GM18907 (cell line): Measurements from ENCODE around the gene DCLK2.

Source experiments
- ATAC-seq: cut with Tn5 transposase; IDR thresholded peaks from one replicate; pipeline ENCODE4 v1.9.1; 2021; ENCODE audit warnings: mild to moderate bottlenecking, moderate library complexity; ENCODE audit not compliant: unreplicated experiment

The DCLK2 gene

GRCh38 chr4:150115851-150116250 lies 37.6 kb downstream of the DCLK2 start:
- ATAC-seq = no peak

DNA sequence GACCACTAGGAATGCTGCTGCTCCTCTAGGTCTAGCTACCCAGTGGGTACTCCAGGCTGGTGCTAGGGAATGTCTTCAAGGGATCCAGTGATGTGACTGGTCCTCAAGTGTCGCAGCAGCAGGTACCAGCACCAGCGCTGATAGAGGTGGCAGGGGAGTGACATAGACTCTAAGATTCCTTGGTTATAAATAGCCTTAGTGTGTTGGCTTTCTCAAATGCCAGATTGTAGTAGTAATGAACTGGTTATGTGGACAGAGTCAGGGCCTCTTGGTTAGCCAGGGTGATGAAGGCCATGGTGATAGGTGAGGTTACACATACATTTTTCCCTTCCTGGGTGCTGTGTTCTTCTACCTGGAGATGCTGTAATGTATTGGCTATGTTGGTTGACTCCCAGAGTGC lies 38.3 kb downstream of the DCLK2 start:
- ATAC-seq = no peak

DNA sequence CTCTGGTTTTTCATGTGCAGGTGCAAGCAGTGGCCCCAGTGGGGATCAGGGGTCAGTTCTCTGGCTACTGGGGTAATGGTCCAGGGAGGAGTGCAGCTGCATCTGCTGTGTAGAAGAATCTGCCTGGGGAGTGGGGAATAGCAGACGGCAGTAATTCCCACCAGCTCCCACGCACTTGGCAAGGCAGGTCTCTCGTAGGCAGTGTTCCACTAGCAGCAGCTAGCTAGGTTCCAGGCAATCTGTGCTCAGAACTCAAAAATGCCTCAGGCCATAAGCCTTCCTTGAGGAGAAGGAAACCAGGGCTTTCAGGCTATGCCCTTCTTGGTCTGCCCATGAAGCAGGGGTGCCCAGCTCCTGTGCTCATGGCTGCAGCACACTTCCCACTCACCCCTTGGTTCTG lies 38.8 kb downstream of the DCLK2 start:
- ATAC-seq = no peak

DNA sequence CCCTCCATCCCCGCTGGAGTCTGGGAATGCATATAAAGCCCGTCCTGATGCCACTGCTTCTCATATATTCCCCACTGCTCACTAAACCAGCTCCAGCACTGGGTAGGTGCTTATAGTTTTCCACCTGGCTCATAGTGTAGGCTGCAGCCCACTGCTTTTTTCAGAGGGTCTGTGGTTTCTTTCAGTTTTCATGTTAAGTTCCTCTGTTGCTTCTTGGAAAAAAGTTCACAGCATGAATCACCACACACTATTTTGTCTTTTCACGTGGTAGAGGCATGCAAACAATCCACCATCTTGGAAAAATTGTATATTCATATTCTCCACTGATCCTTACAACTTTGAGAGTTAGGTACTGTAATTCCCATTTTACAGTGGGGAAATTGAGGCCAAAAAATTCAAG lies 39.4 kb downstream of the DCLK2 start:
- ATAC-seq = no peak

- ATAC-seq = no peak
Measured at GRCh38 chr4:150119492-150119891, 41.2 kb downstream of the DCLK2 start.

- ATAC-seq = no peak
Measured at GRCh38 chr4:150123087-150123486, 44.8 kb downstream of the DCLK2 start.

DNA sequence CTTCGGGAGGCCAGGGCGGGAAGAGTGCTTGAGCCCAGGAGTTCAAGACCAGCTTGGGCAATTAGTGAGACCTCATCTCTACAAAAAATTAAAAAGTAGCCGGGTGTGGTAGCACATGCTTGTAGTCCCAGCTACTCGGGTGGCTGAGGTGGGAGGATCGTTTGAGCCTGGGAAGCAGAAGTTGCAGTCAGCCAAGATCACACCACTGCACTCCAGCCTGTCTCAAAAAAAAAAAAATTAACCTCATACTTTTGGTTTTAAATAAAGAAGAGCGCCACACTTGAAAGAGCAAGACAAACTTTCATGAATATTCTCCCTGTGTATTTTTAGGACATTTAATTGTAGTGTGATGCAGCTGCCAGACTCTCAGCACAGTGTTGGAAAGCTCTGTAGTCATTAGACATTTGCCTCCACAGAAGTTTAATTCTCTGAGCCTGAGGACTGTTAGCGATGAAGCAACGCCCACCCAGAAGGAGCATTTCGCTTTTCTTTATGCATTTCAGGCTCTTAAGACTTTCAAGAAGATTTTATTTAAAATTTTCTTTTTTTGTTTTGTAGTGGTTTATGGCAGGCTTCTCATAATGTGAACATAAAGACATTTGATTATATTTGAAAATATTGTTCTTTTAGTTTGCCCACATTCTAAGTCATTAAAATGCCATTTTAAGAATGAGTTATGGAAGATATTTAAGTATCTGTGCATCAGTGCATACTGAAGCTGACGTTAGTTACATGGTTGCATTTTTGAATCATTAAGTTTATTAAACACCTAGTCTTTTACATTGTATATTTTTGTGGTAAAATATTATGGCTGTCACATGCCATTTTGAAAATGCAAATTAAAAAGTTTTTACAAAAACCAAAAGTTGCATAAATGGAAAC lies 45.8 kb downstream of the DCLK2 start:
- ATAC-seq = no peak

DNA sequence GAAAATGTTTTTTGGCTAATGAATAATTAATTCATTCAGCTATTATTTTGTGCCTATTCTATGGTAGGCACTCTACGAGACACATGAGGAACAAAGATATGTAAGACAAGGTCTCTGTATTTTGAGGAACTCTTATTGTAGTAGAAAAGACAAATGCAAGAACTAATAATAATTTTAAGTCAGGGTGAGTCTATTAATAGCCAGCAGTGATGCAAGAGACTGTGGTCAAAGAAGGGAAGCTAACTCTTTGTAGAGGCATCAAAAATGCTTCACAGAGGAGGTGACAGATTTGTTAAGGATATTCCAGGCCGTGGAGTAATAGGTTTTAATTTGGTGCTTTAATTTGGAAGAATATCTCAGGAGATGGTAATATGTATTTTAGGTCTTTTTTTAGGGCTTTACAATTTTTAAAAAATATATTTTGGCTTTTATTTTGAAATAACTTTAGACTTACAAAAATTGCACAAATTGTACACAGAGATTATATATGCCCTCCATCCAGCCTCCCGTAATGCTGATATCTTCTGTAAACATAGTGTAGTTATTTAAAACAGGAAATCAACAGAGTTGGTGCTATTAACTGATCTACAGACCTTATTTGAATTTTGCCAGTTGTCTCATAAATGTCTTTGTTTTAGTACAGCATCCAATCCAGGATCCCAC lies 48.1 kb downstream of the DCLK2 start:
- ATAC-seq = peak; percentile 50

DNA sequence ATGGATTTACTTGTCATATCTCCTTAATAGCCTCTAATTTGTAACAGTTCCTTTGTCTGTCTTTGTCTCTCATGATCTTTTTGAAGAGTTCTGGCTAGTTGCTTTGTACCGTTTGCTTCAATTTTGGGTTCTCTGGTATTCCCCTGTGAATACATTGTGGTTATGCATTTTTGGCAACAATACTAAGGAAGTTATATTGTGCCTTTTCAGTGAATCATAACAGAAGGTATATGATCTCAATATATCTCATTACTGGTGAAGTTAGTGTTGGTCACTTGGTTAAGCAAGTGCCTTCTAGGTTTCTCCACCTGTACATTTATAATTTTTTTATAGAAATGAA lies 48.6 kb downstream of the DCLK2 start:
- peak; percentile 73 for ATAC-seq

GRCh38 chr4:150127757-150128156 lies 49.5 kb downstream of the DCLK2 start:
- no peak for ATAC-seq

- no peak for ATAC-seq
Measured at GRCh38 chr4:150130933-150131332, 52.7 kb downstream of the DCLK2 start.

DNA sequence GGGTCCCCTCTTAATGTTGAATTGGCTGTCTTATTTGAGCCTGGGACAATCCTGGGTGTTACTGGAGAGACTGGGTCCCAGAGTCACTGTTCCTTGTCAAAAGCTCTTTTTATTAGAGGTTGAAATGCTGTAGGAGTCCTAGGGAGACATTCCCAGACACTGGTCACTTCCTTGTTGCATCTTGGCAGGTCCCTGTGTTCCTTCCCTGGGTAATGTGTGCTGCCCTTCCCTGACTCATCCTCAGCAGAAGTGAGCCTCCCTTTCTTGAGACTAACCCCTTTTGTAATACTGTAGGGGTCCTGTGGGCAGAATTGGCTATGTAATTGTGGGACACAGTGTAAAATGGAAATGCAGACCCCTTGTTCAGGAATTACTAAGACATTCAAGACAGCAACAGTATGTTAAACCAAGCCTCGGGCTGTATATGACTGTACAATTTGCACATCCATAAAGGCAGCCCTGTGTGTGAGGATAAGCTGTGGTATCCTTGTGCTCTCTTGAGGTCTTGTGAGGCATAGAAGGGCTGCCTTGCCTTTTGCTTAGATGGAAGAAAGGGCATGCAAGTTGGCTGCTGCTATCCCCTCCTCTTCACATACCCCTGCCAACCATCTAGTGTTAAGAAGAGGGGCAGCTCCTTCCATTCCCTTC lies 53.5 kb downstream of the DCLK2 start:
- no peak for ATAC-seq

DNA sequence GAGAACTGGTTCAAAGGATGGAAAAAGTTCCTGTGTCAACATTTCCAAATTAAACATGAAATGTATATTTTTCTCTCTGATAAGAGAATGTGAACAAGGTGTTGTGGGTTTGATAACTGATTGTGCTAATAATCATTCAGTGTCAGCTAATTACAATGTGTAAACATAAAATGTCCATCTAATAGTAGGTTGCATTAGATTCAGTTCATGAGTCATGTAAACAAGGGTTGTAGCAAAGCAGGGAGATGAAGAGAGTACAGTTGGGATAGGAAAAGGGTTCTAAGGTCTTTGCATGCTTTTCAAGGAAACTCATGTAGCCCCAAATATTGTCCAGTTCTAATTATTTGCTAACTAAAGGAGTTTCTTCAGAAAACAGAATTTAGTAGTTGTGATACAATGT lies 55.4 kb downstream of the DCLK2 start:
- ATAC-seq = no peak

- no peak for ATAC-seq
Measured at GRCh38 chr4:150135134-150135772, 57.0 kb downstream of the DCLK2 start.

GRCh38 chr4:150136036-150136435 lies 57.8 kb downstream of the DCLK2 start:
- no peak for ATAC-seq

DNA sequence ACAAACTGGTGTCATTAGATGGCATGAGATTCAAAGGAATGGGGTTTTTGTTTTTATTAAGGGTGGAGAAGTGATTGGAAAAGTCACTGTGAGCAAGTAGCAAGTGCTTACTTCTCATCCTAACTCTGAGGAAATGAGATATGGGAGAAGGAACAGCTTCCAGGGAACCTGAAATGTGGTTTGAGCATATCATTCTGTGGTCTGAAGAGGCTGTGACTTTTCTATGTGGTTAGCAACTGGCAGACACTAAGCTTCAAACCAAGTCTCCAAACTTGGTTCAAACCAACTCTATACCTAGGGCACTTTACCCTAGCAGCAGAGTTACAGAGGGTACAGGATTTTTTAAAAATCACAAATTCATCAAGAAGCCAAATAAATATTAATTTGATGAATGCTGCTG lies 58.2 kb downstream of the DCLK2 start:
- ATAC-seq = no peak

DNA sequence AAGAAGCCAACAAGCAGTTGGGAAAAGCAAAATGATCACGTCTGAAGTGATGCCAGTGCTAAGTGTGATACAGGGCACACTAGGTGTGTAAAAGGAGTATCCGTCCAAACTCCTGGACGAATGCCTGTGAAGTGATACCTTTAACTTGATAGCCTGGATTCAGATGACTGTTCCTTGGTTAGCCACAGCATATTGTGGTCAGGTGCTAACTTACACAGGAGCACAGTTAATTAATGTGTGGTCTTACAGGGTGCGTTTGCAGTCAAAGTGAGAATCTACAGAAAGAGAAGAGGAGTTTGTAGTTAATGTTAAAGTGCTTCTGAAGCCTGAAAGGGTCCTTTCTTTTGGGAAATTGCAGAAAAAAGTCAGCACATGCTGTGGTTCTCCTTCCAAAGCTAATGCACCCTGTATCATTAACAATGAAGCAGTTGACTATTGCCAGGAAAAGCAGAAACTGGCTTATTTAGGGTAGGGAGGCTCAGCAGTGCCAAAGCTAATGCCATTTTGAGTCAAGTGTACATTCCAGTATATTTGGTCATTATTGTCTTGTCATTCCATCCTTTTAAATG lies 61.1 kb downstream of the DCLK2 start:
- no peak for ATAC-seq

GRCh38 chr4:150140774-150141400 lies 62.6 kb downstream of the DCLK2 start:
- ATAC-seq = no peak

GRCh38 chr4:150141756-150142155 lies 63.5 kb downstream of the DCLK2 start:
- ATAC-seq = no peak

DNA sequence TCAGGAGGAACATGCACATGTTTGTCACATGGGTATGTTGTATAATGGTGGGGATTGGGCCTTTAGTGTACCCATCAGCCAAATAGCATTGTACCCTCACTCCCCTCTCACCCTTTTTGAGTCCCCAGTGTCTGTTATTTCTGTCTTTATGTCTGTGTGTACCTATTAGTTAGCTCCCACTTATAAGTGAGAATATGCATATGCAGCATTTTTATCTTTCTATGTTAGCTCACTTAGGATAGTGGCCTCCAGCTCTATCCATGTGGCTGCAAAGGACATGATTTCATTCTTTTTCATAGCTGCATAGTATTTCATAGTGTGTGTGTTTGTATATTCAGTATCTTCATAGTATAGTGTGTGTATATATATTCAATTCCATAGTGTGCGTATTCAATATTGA lies 64.6 kb downstream of the DCLK2 start:
- no peak for ATAC-seq
